Smooth muscle cell of bladder (primary cell): ENCODE data around the gene PPIL4. TPM values are rescaled to one million over a fixed set of nuclear protein-coding genes. Genes with fewer than 3 reads are reported as not detected.

ENCODE experiments used
- total RNA-seq: library from RNA; depleted of rRNA; stranded (reverse); fragments of >200 nt; gene quantifications from 2 replicates; pipeline ENCODE4 v1.2.3, GENCODE V29; 2014

The PPIL4 gene
- 30.9 and 32.4 TPM in 2 replicates for total RNA-seq

GRCh38 chr6:149545754-149546471 is at the start of gene PPIL4:
Gene PPIL4, minus strand, starts transcription at chr6:149546043. Its CDS starts 38 bp downstream, at chr6:149546005.

GRCh38 chr6:149565527-149566409 is 19.9 kb upstream of the PPIL4 start, which contains the start of gene GINM1:
Gene GINM1, plus strand, starts transcription at chr6:149566375. Its CDS starts 40 bp downstream, at chr6:149566415.

GRCh38 chr6:149484733-149485700 is 60.8 kb downstream of the PPIL4 start, which contains the start of gene ZC3H12D:
Gene ZC3H12D, minus strand, starts transcription at chr6:149485014. Its CDS starts 10,471 bp downstream, at chr6:149474543.

Other genes with a start within 250 kb of the PPIL4 start
- 13.8 and 14.8 TPM in 2 replicates for gene TAB2, start 228.3 kb downstream of the PPIL4 start, total RNA-seq
- gene SUMO4, start 145.8 kb downstream of the PPIL4 start, total RNA-seq: 1.1 and 1.3 TPM in 2 replicates
- gene ZC3H12D, start 61.0 kb downstream of the PPIL4 start, total RNA-seq: under 0.01 TPM in 1 of 2 replicates, not detected in the other
- 55.5 and 69.1 TPM in 2 replicates for gene GINM1, start 20.3 kb upstream of the PPIL4 start, total RNA-seq
- gene KATNA1, start 102.7 kb upstream of the PPIL4 start, total RNA-seq: 31.6 and 38.4 TPM in 2 replicates
- gene LATS1, start 172.1 kb upstream of the PPIL4 start, total RNA-seq: 4.9 and 5.0 TPM in 2 replicates
- 11.5 and 11.8 TPM in 2 replicates for gene NUP43, start 200.5 kb upstream of the PPIL4 start, total RNA-seq
- gene PCMT1, start 203.7 kb upstream of the PPIL4 start, total RNA-seq: 63.0 and 74.7 TPM in 2 replicates